IMR-90 (cell line): ENCODE measurements around the gene GCNT2.

Source experiments
- BHLHE40 ChIP-seq: fragments of 150-350 bp; IDR thresholded peaks from 2 replicates; pipeline ENCODE4 v1.6.1; 2016; ENCODE audit warnings: mild to moderate bottlenecking, low read depth, low read length
- CEBPB ChIP-seq: IDR thresholded peaks from 2 replicates; pipeline ENCODE4 v1.6.1; 2012; ENCODE audit warnings: low read depth, low read length, improper control_type of control experiment
- CTCF ChIP-seq: conservative IDR thresholded peaks from 2 replicates; pipeline ENCODE4 v1.5.1; 2012; ENCODE audit warnings: mild to moderate bottlenecking, low read depth, low read length, improper control_type of control experiment
- FOS ChIP-seq: fragments of 150-350 bp; IDR thresholded peaks from 2 replicates; pipeline ENCODE4 v1.6.1; 2016; ENCODE audit warnings: low read depth, low read length
- POLR2A ChIP-seq: IDR thresholded peaks from 2 replicates; pipeline ENCODE4 v1.6.1; 2012; ENCODE audit warnings: mild to moderate bottlenecking, low read depth, low read length
- RFX5 ChIP-seq: IDR thresholded peaks from 2 replicates; pipeline ENCODE4 v1.8.0; 2012; ENCODE audit warnings: low read depth, mild to moderate bottlenecking, low read length, moderate library complexity
- SMC3 ChIP-seq: fragments of 150-350 bp; IDR thresholded peaks from 2 replicates; pipeline ENCODE4 v1.6.1; 2016; ENCODE audit warnings: low read depth, mild to moderate bottlenecking, antibody characterized with exemption, low read length, moderate library complexity
- USF2 ChIP-seq: fragments of 150-350 bp; IDR thresholded peaks from 2 replicates; pipeline ENCODE4 v1.6.1; 2017; ENCODE audit warnings: mild to moderate bottlenecking, antibody characterized with exemption, low read length, low read depth

GRCh38 chr6:10618409-10618808 lies 97.3 kb downstream of the GCNT2 start:
- TF ChIP-seq CTCF (no peak), USF2 (no peak), POLR2A (no peak), CEBPB (no peak), BHLHE40 (no peak), FOS (no peak), SMC3 (no peak), RFX5 (no peak)
